Stimulated activated CD4-positive, alpha-beta T cell treated with anti-CD3 and anti-CD28 coated beads, Interleukin-4, amount 100 ng/mL, for 1 hour (primary cell): ENCODE results near the gene SYCE3.

Experiments used
- DNase-seq: peaks from one replicate; pipeline ENCODE4 v3.0.0-alpha.2; 2020

The SYCE3 gene

GRCh38 chr22:50574383-50574755 lies 11.7 kb upstream of the SYCE3 start:
- DNase-seq: no peak

- no peak for DNase-seq
Measured at GRCh38 chr22:50573491-50574382, 11.0 kb upstream of the SYCE3 start.

GRCh38 chr22:50572965-50573364 lies 10.2 kb upstream of the SYCE3 start:
- no peak for DNase-seq

- DNase-seq: no peak
Measured at GRCh38 chr22:50571264-50572175, 8.8 kb upstream of the SYCE3 start.

- DNase-seq: no peak
Measured at GRCh38 chr22:50570861-50571260, 8.1 kb upstream of the SYCE3 start.

- no peak for DNase-seq
Measured at GRCh38 chr22:50569896-50570535, 7.3 kb upstream of the SYCE3 start.

GRCh38 chr22:50569041-50569459 lies 6.3 kb upstream of the SYCE3 start:
- no peak for DNase-seq

GRCh38 chr22:50568626-50569025 lies 5.9 kb upstream of the SYCE3 start:
- no peak for DNase-seq

- DNase-seq: no peak
Measured at GRCh38 chr22:50567721-50568252, 5.1 kb upstream of the SYCE3 start.

- no peak for DNase-seq
Measured at GRCh38 chr22:50564289-50564688, 1.6 kb upstream of the SYCE3 start.

- DNase-seq: no peak
Measured at GRCh38 chr22:50563413-50564160, 868 bp upstream of the SYCE3 start.

GRCh38 chr22:50561401-50562358 lies 1.0 kb downstream of the SYCE3 start:
- no peak for DNase-seq

- DNase-seq: no peak
Measured at GRCh38 chr22:50560034-50560433, 2.7 kb downstream of the SYCE3 start.

GRCh38 chr22:50556703-50557102 lies 6.0 kb downstream of the SYCE3 start:
- DNase-seq: no peak

GRCh38 chr22:50553310-50553709 lies 9.4 kb downstream of the SYCE3 start:
- no peak for DNase-seq

GRCh38 chr22:50551160-50551752 lies 11.5 kb downstream of the SYCE3 start:
- DNase-seq: no peak

GRCh38 chr22:50550395-50550794 lies 12.3 kb downstream of the SYCE3 start:
- DNase-seq: no peak

GRCh38 chr22:50548921-50549790 lies 13.6 kb downstream of the SYCE3 start:
- DNase-seq: no peak
